ENCODE data around the gene PLEKHN1. TPM values are rescaled to one million over a fixed set of nuclear protein-coding genes. Genes with fewer than 3 reads are reported as not detected.

PLEKHN1 gene
- total and polyA plus RNA-seq, 2 of the 4 experiments (the other 2 are of a cell fraction): 0.54 to 2.1 TPM

GRCh38 chr1:979744-980072, 13.4 kb downstream of the PLEKHN1 start:
- BruUV-seq (replicated peaks): no TSS peak
- H3K36me3 ChIP-seq (ENCODE audit: control insufficient read depth, insufficient read depth, low read length): no peaks in the 10 kb centered on the region
- 0 out of 2 replicates have a peak, but pooled peaks cover 2% of the 10 kb centered on the region for H3K4me1 ChIP-seq (ENCODE audit: control insufficient read depth, insufficient read depth, low read length)
- no peak overlapping the region for H3K4ac ChIP-seq (ENCODE audit: low read depth, low read length)
- intact Hi-C loops (cut with micrococcal nuclease): loop anchor here (5.0 kb wide), 2 partner anchors 77 to 253 kb away; partner anchors contain the start of genes B3GALT6 and SDF4
- no peaks in the 10 kb centered on the region for H3K9me1 ChIP-seq (ENCODE audit: insufficient read depth, low read length)
- ChIA-PET CTCF (no interaction called here), POLR2A (ENCODE audit: unreplicated experiment) (no interaction called here)
- no peak overlapping the region for H3K23ac ChIP-seq (ENCODE audit: low read depth, low read length)
- no peak overlapping the region for H4K8ac ChIP-seq (ENCODE audit: low read depth in 2 of 2, low read length in 2 of 2)
- WGBS, 2 experiments (ENCODE audit: extremely low coverage in 2 of 2, insufficient read length in 1 of 2): 85% methylated on average over 7 of the region's 9 CpGs; no CpG with 5 or more reads in 1 of the 2 experiments
- no peak overlapping the region for H2AK9ac ChIP-seq (replicated peaks; ENCODE audit: low read depth, low read length, poor library complexity)
- peaks cover 5% of the 10 kb centered on the region; the same call in 1 of the 2 replicates for H3K27me3 ChIP-seq (ENCODE audit: control insufficient read depth, insufficient read depth, low read length)
- H4K5ac ChIP-seq (ENCODE audit: low read depth, low read length): no peak overlapping the region
- no peak overlapping the region for H2BK5ac ChIP-seq (ENCODE audit: low read depth, low read length, poor library complexity, severe bottlenecking)
- no peak overlapping the region for H2AK5ac ChIP-seq (ENCODE audit: low read depth, low read length)
- H2BK20ac ChIP-seq (ENCODE audit: low read depth, low read length): no peak overlapping the region
- no peak overlapping the region for H3K4me2 ChIP-seq (ENCODE audit: low read depth, low read length)
- H2BK120ac ChIP-seq (ENCODE audit: low read depth, low read length): no peak overlapping the region
- H3K27ac ChIP-seq (ENCODE audit: insufficient read depth, low read length): no peak overlapping the region
- H3K9me3 ChIP-seq (ENCODE audit: control insufficient read depth, insufficient read depth, low read length): no peaks in the 10 kb centered on the region
- no peak overlapping the region for H3K56ac ChIP-seq (ENCODE audit: extremely low read depth, insufficient read depth, low read length)
- no peak overlapping the region for H2BK15ac ChIP-seq (ENCODE audit: low read depth, low read length)
- H3K14ac ChIP-seq (replicated peaks; ENCODE audit: low read depth, low read length): no peak overlapping the region
- no peak overlapping the region for H2AFZ ChIP-seq (replicated peaks; ENCODE audit: low read length, poor library complexity)
- dilution Hi-C loops (cut with HindIII; ENCODE audit: low sequenced_read_pairs, unreplicated experiment): no loop called here
- H4K20me1 ChIP-seq (ENCODE audit: insufficient read depth, low read length): no peaks in the 10 kb centered on the region; the same call in 1 of the 2 replicates
- DNase-seq (no peak), ATAC-seq (ENCODE audit: low read depth) (no peak)
- no peak overlapping the region for H4K91ac ChIP-seq (ENCODE audit: insufficient read depth, low read depth, low read length)
- H3K79me1 ChIP-seq (ENCODE audit: low read depth in 1 of 2, low read length in 2 of 2): no peaks in the 10 kb centered on the region
- H3K18ac ChIP-seq (ENCODE audit: low read depth, low read length): no peak overlapping the region
- H3K9ac ChIP-seq (ENCODE audit: low read depth, low read length): no peak overlapping the region
- in situ Hi-C loops (cut with MboI; ENCODE audit: low sequenced_read_pairs): no loop called here
- TF ChIP-seq CTCF (conservative IDR thresholded peaks at IDR 0.05; ENCODE audit: low read depth, low read length) (no peak), ELK1 (IDR thresholded peaks at IDR 0.05; ENCODE audit: borderline replicate concordance, low read depth, low read length) (no peak), MXI1 (IDR thresholded peaks at IDR 0.05; ENCODE audit: borderline replicate concordance, low read depth, low read length) (no peak), POLR2A (IDR thresholded peaks at IDR 0.05; ENCODE audit: low read depth, low read length) (no peak), FOS (IDR thresholded peaks at IDR 0.05; ENCODE audit: low read depth, low read length) (no peak), BHLHE40 (IDR thresholded peaks at IDR 0.05; ENCODE audit: low read depth, low read length) (no peak), MAZ (IDR thresholded peaks at IDR 0.05; ENCODE audit: borderline replicate concordance, low read depth, low read length) (no peak), SMC3 (IDR thresholded peaks at IDR 0.05; ENCODE audit: low read depth, low read length) (no peak), NFE2L2 (IDR thresholded peaks at IDR 0.05; ENCODE audit: low read depth, low read length) (no peak), CHD1 (IDR thresholded peaks at IDR 0.05; ENCODE audit: low read depth, low read length) (no peak), USF2 (IDR thresholded peaks at IDR 0.05; ENCODE audit: low read depth, low read length) (no peak), RCOR1 (IDR thresholded peaks at IDR 0.05; ENCODE audit: insufficient replicate concordance, low read length) (no peak), MAFK (IDR thresholded peaks at IDR 0.05; ENCODE audit: low read depth, low read length) (no peak), RFX5 (IDR thresholded peaks at IDR 0.05; ENCODE audit: low read depth, low read length) (no peak), RAD21 (IDR thresholded peaks at IDR 0.05; ENCODE audit: low read length) (no peak), CEBPB (IDR thresholded peaks at IDR 0.05; ENCODE audit: low read depth, low read length) (no peak)
- H3K4me3 ChIP-seq (ENCODE audit: insufficient read depth, low read depth, low read length): no peak overlapping the region
